GM12878 (cell line): ENCODE measurements around the gene KCTD17.

Experiments
- MYC ChIP-seq: IDR thresholded peaks from 2 replicates; pipeline ENCODE4 v1.6.1; 2011; ENCODE audit warnings: mild to moderate bottlenecking, low read length, moderate library complexity, inconsistent platforms; ENCODE audit not compliant: insufficient read depth, insufficient replicate concordance, insufficient read length, severe bottlenecking
- NR2C2 ChIP-seq: IDR thresholded peaks from 2 replicates; pipeline ENCODE4 v1.6.1; 2011; ENCODE audit warnings: borderline replicate concordance, low read depth; ENCODE audit not compliant: control insufficient read depth, insufficient read length
- POLR2AphosphoS5 ChIP-seq: IDR thresholded peaks from 2 replicates; pipeline ENCODE4 v1.6.1; 2011; ENCODE audit warnings: mild to moderate bottlenecking, low read length, inconsistent platforms
- TF ChIP-seq, protein P1 (sequence below), 3 experiments: IDR thresholded peaks in 2 of 3; conservative IDR thresholded peaks in 1 of 3; 2 replicates each; pipeline ENCODE4 v1.5.1; 2011; ENCODE audit warnings: low read depth in 3 of 3, low read length in 3 of 3, mild to moderate bottlenecking in 3 of 3, control low read depth in 2 of 3, moderate library complexity in 2 of 3, inconsistent platforms in 1 of 3, mixed read lengths in 1 of 3; ENCODE audit not compliant: control insufficient read depth in 2 of 3, insufficient read depth in 1 of 3; ENCODE audit errors: extremely low read depth in 1 of 3

DNA sequence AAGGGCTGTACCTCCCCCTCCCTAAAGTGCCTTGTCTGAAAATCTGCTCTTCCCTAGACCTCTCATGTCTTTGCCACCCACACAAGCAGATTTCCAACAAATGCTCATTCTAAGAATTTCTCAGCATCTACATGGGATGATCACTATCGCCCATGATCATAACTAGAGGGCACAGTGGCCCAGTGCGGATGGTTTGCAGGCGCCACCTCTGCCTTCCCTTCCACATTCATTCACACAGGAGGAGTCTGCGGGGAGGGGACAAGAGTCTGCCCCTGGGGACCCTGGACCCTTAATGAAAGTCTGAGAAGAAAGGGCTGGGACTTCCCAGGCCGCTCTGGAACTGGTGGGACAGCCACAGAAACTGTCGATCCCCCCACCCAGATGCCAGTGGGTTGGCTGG, 28.9 kb downstream of the KCTD17 start:
- TF ChIP-seq NR2C2: no peak
- no peak for TF ChIP-seq MYC
- TF ChIP-seq, protein P1, sequence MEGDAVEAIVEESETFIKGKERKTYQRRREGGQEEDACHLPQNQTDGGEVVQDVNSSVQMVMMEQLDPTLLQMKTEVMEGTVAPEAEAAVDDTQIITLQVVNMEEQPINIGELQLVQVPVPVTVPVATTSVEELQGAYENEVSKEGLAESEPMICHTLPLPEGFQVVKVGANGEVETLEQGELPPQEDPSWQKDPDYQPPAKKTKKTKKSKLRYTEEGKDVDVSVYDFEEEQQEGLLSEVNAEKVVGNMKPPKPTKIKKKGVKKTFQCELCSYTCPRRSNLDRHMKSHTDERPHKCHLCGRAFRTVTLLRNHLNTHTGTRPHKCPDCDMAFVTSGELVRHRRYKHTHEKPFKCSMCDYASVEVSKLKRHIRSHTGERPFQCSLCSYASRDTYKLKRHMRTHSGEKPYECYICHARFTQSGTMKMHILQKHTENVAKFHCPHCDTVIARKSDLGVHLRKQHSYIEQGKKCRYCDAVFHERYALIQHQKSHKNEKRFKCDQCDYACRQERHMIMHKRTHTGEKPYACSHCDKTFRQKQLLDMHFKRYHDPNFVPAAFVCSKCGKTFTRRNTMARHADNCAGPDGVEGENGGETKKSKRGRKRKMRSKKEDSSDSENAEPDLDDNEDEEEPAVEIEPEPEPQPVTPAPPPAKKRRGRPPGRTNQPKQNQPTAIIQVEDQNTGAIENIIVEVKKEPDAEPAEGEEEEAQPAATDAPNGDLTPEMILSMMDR (IDR thresholded peaks at IDR 0.05 in 2 of 3, conservative IDR thresholded peaks at IDR 0.05 in 1 of 3; ENCODE audit: control insufficient read depth in 2 of 3, extremely low read depth in 1 of 3, insufficient read depth in 1 of 3, low read depth in 3 of 3, low read length in 3 of 3): no peak
- no peak for TF ChIP-seq POLR2AphosphoS5
